HG03378 (cell line): Measurements from ENCODE around the gene PHACTR3.
"Not testable (repeated sequence)": the region's sequence is repeated elsewhere in the genome, so short reads cannot be mapped to it uniquely, and the experiment has no call there.

Experiments used
- ATAC-seq: cut with Tn5 transposase; IDR thresholded peaks from one replicate; pipeline ENCODE4 v1.9.1; 2021; ENCODE audit warnings: mild to moderate bottlenecking, moderate library complexity; ENCODE audit not compliant: unreplicated experiment

The PHACTR3 gene

GRCh38 chr20:59603781-59604541 is at the start of gene PHACTR3:
PHACTR3 (plus strand) TSS chr20:59604540; CDS start chr20:59605015, 475 bp downstream.
- no peak for ATAC-seq

GRCh38 chr20:59557733-59558529 is 46.4 kb upstream of the PHACTR3 start:
- ATAC-seq = not testable (repeated sequence)

- ATAC-seq = no peak
These were observed 45.1 kb upstream of the PHACTR3 start for GRCh38 chr20:59559024-59559817.

- ATAC-seq = no peak
These were observed 44.5 kb upstream of the PHACTR3 start for GRCh38 chr20:59559863-59560262.

DNA sequence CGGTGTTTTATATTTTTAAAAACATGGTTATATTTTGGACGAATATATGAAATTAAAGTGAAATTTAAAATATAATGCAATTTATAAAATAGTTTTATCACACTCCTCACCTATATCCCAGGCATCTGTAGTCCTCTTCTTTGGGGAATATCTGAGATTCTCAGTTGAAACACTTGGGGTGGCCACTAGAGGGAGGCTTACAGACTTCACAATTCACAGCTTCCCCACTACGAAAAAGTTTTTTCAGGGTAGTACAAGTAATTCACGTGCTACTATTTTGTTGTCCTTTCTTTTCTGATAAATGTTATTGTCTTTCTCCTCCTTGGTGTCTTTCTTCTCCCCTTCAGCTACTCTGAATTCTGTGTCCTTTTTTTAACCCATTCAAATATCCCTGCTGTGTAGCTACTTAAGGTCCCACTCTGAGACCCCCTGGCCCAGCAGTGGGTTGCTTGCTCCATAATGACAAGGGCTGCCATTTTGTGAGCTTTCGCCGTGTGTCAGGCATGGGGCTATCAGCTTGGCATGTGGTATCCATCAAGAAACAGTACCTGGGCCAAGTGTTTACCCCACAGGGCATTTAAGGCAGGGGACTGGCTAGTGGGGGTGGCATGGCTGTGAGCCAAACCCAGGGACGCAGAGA is 43.6 kb upstream of the PHACTR3 start:
- no peak for ATAC-seq

DNA sequence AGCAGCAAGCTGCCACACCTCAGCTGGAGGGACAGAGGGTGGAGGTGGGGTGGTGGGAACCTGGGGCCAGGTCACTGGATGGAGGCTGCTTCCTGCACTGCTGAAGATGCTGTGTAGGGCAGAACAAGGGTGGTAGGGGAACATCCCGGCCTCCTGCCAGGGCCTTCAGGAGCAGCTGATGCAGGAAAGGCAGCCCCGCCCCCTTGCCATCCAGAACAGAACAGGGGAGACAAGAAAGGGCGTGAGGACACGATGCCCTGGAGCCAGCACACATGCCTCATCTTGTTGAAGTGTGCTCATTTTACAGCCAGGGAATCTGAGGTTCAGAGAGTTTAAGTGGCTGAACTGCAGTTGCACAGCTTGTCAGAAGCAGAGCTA is 43.1 kb upstream of the PHACTR3 start:
- ATAC-seq = no peak

DNA sequence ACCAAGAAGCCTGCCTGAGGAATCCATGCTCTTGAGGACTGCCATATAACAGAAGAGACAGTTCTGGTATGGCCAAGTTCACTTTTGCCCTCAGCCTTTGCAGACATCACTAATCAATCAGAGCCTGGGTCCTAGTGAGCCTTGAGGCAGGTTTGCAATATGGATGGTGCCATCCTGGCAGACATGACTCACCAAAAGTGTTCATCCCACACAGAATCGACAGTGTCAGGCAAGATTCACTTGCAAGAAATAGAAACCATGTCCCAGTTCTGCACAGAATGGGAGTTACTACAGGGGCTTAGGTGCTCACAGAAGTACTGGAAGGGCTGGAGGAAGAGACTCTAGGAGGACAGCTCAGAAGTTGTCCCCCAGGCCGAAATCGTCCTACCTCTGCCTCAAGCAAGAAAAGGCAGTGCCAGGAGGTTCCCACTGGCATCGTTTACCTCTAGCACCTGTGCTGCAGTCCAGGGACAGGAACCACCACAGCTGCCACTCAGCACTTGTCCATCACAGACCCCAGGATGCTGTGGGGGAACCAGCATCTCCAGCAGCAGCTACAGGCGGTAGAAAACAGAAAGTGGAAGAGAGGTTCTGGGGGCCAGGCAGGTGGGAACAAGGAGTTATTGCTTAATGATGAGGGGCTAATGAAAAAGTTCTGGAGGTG is 42.6 kb upstream of the PHACTR3 start:
- no peak for ATAC-seq

- no peak for ATAC-seq
These were observed 40.2 kb upstream of the PHACTR3 start for GRCh38 chr20:59564171-59564570.

DNA sequence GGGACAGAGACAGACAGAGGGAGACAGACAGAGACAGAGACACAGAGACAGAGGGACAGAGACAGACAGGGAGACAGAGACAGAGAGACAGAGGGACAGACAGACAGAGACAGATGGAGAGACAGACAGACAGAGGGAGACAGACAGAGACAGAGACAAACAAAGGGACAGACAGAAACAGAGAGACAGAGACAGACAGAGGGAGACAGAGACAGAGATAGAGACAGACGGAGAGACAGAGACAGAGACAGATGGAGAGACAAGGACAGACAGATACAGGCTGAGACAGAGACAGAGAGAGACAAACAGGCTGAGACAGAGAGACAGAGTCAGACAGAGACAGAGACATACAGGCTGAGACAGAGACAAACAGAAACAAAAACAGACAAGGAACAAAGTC is 39.4 kb upstream of the PHACTR3 start:
- ATAC-seq = no peak

GRCh38 chr20:59565768-59566461 is 38.4 kb upstream of the PHACTR3 start:
- no peak for ATAC-seq

DNA sequence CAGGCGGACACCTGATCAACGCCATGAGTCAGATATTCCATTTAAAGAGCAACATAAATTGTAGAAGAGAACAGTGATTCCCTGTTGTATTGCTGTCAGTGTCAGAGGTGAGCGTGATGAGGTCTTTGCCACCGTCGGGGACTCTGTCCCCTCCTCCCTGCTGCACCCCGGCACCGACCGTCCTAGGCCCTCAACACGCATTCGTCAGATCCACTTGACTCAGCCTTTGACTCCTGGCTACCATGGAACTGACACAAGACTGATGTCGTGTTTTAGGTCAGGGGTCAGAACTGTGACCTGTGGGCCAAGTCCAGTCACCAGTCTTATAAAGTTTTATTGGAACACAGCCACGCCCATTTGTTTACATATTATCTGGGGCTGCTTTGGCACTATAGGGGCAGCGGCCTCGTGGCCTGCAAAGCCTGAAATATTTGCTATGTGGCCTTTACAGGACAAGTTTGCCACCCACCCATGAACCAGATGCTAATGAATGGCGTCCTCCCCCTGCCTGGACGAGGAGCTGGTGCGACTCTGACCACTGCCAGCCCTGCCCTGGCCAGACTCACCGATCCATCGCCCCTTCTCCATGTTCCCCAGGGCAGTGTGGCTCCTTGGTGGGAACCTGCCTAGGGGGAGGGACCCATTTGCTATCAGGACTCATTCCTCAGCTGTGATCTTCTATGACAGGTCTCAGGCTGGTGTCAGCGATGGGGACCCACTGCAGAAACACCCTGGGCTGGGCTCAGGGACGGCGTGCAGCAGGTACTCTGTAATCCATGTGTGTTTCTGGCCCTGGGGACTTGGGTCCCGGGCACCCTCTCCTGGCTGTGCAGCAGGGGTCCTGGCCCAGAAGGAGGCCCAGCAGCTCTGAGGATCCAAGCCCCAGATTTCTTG is 37.5 kb upstream of the PHACTR3 start:
- ATAC-seq = no peak

DNA sequence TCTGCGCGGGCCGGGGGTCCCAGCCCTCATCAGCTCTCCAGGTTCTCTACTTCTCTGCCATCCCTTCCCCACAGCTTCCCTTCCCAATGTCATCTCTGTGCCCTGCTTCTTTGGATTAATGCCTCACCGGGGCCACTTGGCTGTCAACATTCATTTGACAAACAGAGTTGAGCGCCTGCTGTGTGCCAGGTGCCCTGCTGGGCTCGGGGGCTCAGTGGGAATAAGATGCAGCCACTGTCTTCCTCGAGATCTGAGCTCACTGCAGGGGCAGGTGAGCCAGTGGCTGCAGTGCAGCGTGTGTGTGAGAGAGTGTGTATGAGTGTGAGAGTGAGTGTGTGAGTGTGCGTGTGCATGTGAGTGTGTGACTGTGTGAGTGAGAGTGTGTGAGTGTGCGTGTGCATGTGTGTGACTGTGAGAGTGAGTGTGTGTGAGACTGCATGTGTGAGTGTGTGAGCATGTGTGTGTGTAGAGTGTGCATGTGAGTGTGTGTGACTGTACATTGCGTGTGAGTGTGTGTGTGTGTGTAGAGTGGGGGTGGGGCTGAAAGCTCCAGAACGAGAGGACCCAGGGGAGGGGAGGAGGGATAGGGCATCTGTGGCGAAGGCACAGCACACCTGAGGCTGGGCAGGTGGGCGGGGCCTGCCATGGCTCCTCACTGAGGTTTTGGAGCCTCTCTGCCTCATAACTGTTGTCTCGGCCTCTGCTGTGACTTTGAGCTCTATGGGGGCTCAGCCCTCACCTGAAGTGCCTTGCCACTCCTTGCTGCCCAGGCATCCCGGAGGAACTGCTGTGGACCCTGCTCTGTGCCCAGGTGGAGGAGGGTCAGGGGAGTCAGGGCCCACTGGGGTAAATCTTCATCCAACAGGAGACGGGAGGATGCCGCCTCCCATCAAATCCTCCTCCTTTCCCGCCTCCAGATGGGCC is 36.5 kb upstream of the PHACTR3 start:
- no peak for ATAC-seq

DNA sequence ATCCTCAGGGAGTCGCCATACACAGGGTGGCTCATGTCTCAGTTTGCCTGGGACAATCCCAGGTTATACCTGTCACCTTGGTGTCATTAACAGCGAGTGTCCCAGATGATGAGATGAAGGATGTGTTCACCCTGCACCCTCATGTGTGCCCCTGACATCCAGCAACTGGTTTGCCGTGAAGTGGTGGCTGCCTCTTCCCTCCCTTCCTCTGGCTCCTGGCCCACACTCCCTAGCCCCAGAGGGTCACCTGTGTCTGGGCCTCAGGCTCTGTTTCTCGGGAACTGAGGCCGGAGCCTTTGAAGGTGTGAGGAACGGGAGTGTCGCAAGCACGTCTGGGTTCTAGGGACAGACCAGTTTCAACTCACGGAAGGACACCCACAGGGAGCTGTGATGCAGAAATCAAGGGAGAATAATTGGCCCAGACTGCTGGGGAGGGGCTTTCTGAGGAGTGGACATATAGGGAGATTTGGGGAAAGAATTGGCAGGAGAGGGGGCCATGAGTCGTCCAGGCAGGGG is 35.8 kb upstream of the PHACTR3 start:
- no peak for ATAC-seq

GRCh38 chr20:59569305-59569704 is 35.0 kb upstream of the PHACTR3 start:
- no peak for ATAC-seq

- ATAC-seq = no peak
These were observed 33.2 kb upstream of the PHACTR3 start for GRCh38 chr20:59571151-59571550.

GRCh38 chr20:59571551-59572314 is 32.6 kb upstream of the PHACTR3 start:
- ATAC-seq = no peak

- no peak for ATAC-seq
These were observed 31.8 kb upstream of the PHACTR3 start for GRCh38 chr20:59572515-59572914.
